ENCODE data around the gene PDIK1L. TPM values are rescaled to one million over a fixed set of nuclear protein-coding genes. Genes with fewer than 3 reads are reported as not detected.

PDIK1L gene
- total and polyA plus RNA-seq, 9 of the 15 experiments (the other 6 are each of a cell fraction or from before 2014, with no cell fraction given), result 12.8 to 30.2 (median 21.5) TPM

- TF ChIP-seq EWSR1 (IDR thresholded peaks at IDR 0.05; ENCODE audit: borderline replicate concordance, low read depth, partially characterized antibody), result no peak
- no peak for TF ChIP-seq ZBTB11 (CRISPR knock-in tag; IDR thresholded peaks at IDR 0.05)
- no peak for TF ChIP-seq PURB (CRISPR knock-in tag; IDR thresholded peaks at IDR 0.05; ENCODE audit: low read depth)
- no peak for TF ChIP-seq TSHZ1 (CRISPR knock-in tag; IDR thresholded peaks at IDR 0.05)
- no peak for TF ChIP-seq ATF2 (CRISPR knock-in tag; IDR thresholded peaks at IDR 0.05)
- no peak for TF ChIP-seq BHLHE40 (IDR thresholded peaks at IDR 0.05; ENCODE audit: low read length)
- TF ChIP-seq MCM2 (IDR thresholded peaks at IDR 0.05; ENCODE audit: low read depth), result no peak
- no peak for TF ChIP-seq SAP30 (IDR thresholded peaks at IDR 0.05; ENCODE audit: borderline replicate concordance, insufficient read depth, low read depth, low read length, poor library complexity, severe bottlenecking)
- TF ChIP-seq FOXK2 (conservative IDR thresholded peaks at IDR 0.05 in 1 of 2, IDR thresholded peaks at IDR 0.05 in 1 of 2; ENCODE audit: low read depth in 2 of 2), result no peak
Measured at GRCh38 chr1:26145041-26145959, 33.7 kb downstream of the PDIK1L start (continued).
